ENCODE results near the gene NDUFB3.

The NDUFB3 gene

DNA sequence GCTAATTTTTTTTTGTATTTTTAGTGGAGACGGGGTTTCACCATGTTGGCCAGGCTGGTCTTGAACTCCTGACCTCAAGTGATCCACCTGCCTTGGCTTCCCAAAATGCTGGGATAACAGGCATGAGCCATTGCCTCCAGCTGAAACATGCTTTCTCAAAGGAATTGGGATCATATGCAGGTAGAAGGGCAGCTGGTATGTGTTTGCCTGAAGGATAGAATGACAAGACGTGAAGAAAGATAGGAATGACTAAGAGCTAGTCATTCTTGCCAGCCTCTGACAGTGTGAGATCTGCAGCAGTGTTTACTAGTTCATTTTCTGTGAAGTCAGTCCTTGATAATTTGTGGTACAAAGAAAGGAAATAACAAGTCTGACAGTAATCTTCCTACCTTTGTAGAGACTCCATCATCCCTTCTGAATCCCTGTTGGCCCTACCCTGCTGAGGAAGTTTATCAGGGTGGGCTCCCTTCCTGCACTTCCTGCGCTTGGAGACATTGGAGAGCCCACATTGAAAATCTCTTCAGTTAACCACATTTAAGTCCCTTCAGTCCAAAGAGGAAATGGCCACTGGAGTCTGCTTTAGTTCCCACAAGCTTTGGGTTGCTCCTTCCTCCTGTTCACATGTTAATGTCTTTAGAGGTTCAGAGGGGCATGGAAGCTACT, 58.9 kb downstream of the NDUFB3 start:
- peak; percentile 55 to 72 (median 60) for DNase-seq

DNA sequence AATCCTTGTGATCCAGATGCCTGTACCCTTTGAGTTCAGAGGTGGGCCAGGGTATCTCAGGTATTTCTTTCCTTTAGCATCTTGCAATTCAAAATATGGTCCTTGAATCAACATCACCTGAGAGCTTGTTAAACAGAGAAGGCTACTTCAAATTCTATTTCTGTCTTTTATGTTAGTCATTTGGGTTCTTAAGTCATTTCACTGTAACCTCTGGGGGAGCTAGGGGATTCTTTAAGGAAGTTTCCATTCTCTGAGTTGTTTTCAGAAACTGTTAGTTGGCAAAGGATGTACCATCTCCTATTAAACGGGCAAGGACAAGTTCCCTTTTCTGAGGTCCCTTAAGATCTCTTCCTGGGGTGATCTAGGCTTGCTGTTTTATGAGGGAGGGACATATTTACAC, 60.7 kb downstream of the NDUFB3 start:
- peak; percentile 68 to 90 (median 89) for DNase-seq

All from suppressor macrophage treated with lipopolysaccharide for 1 hour (primary cell).